K562 (cell line): ENCODE measurements around the gene IKZF4. TPM values are rescaled to one million over a fixed set of nuclear protein-coding genes. Genes with fewer than 3 reads are reported as not detected.

Experiments
- ARID4B ChIP-seq: sonication (generic); formaldehyde crosslinking; IDR thresholded peaks from 2 replicates; pipeline ENCODE4 v1.8.0; 2022; ENCODE audit warnings: mild to moderate bottlenecking, missing genetic modification reagents
- CBX3 ChIP-seq, 2 experiments: IDR thresholded peaks; 1 replicate in 1 of 2; 2 replicates in 1 of 2; pipeline ENCODE4 v1.6.1; 2012; ENCODE audit warnings: inconsistent platforms in 2 of 2, low read length in 2 of 2, borderline replicate concordance in 1 of 2, control low read depth in 1 of 2
- EP400 ChIP-seq: fragments of 450-650 bp; IDR thresholded peaks from 2 replicates; pipeline ENCODE4 v1.6.1; 2017; ENCODE audit warnings: antibody characterized with exemption, mild to moderate bottlenecking, moderate library complexity
- MBD2 ChIP-seq: sonication (generic); IDR thresholded peaks from 2 replicates; pipeline ENCODE4 v1.6.1; 2016; ENCODE audit warnings: low read depth, borderline replicate concordance
- MTA2 ChIP-seq: fragments of 450-650 bp; IDR thresholded peaks from 2 replicates; pipeline ENCODE4 v1.6.1; 2016; ENCODE audit warnings: low read depth
- MXD1 ChIP-seq: fragments of 250-450 bp; sonication (Bioruptor Pico); IDR thresholded peaks from 2 replicates; pipeline ENCODE4 v1.8.0; 2021; ENCODE audit warnings: borderline replicate concordance, mild to moderate bottlenecking, moderate library complexity; ENCODE audit not compliant: poor library complexity, severe bottlenecking
- PHB2 ChIP-seq: fragments of 450-650 bp; IDR thresholded peaks from 2 replicates; pipeline ENCODE4 v1.6.1; 2017; ENCODE audit warnings: low read depth
- PRPF4 ChIP-seq: fragments of 200-400 bp; formaldehyde crosslinking; IDR thresholded peaks from one replicate; pipeline ENCODE4 v1.6.1; 2017; ENCODE audit warnings: low read length, low read depth, mild to moderate bottlenecking; ENCODE audit not compliant: insufficient read depth, poor library complexity, severe bottlenecking
- TAF9B ChIP-seq: fragments of 450-650 bp; IDR thresholded peaks from 2 replicates; pipeline ENCODE4 v1.6.1; 2018; ENCODE audit warnings: mild to moderate bottlenecking; ENCODE audit not compliant: partially characterized antibody
- TRIM28 ChIP-seq: fragments of 450-650 bp; IDR thresholded peaks from 2 replicates; pipeline ENCODE4 v1.6.1; 2017
- VEZF1 ChIP-seq: fragments of 200-800 bp; sonication (Bioruptor generic); IDR thresholded peaks from 2 replicates; pipeline ENCODE4 v1.6.1; 2017; ENCODE audit warnings: missing genetic modification characterization, missing compliant biosample characterization
- ZBTB1 ChIP-seq: sonication (generic); formaldehyde crosslinking; IDR thresholded peaks from 2 replicates; pipeline ENCODE4 v1.8.1; 2023; ENCODE audit warnings: missing genetic modification reagents, low read depth, mild to moderate bottlenecking, borderline replicate concordance
- ZNF224 ChIP-seq: sonication (generic); formaldehyde crosslinking; IDR thresholded peaks from 2 replicates; pipeline ENCODE4 v1.8.0; 2022; ENCODE audit warnings: mild to moderate bottlenecking, missing genetic modification reagents
- ZNF239 ChIP-seq: fragments of 250-450 bp; sonication (Bioruptor Pico); IDR thresholded peaks from 2 replicates; pipeline ENCODE4 v1.4.0; 2020; ENCODE audit warnings: mild to moderate bottlenecking
- ZNF764 ChIP-seq: fragments of 250-450 bp; sonication (Bioruptor Pico); IDR thresholded peaks from 2 replicates; pipeline ENCODE4 v1.4.0; 2020; ENCODE audit warnings: low read depth, mild to moderate bottlenecking, moderate library complexity
- ZZZ3 ChIP-seq: fragments of 450-650 bp; IDR thresholded peaks from 2 replicates; pipeline ENCODE4 v1.6.1; 2016; ENCODE audit warnings: antibody characterized with exemption, mild to moderate bottlenecking, moderate library complexity
- polyA plus RNA-seq, 8 experiments: library from polyadenylated mRNA; depleted of rRNA in 4 of 8; stranded (reverse) in 5 of 8; unstranded in 3 of 8; fragments of >200 nt; fragmentation: Nextera tagmentation in 2 of 8; fragmentation: Illumina TruSeq in 1 of 8; extraction: Ambion mirVana in 2 of 8; extraction: Trizol in 1 of 8; gene quantifications; 2 replicates each; pipeline versions ENCODE4 v1.2.1 to v1.2.3, GENCODE V29; 2011 to 2014; ENCODE audit warnings: inconsistent platforms in 1 of 8, missing spikeins in 1 of 8
- total RNA-seq, 7 experiments: library from RNA; depleted of rRNA in 6 of 7; stranded (reverse); fragments of >200 nt in 6 of 7; fragmentation: Illumina TruSeq in 2 of 7; extraction: Trizol in 2 of 7; gene quantifications; 2 replicates each; pipeline versions ENCODE4 v1.2.1 to v1.2.3, GENCODE V29; 2011 to 2021; ENCODE audit warnings: low replicate concordance in 1 of 7
- TF ChIP-seq, protein P1 (sequence below): sonication (generic); formaldehyde crosslinking; IDR thresholded peaks from 2 replicates; pipeline ENCODE4 v1.4.0; 2020; ENCODE audit warnings: mild to moderate bottlenecking, missing genetic modification reagents

Gene IKZF4
- total and polyA plus RNA-seq, 9 of the 15 experiments (the other 6 are each of a cell fraction or from before 2014, with no cell fraction given) = 1.9 to 16.3 (median 3.6) TPM

DNA sequence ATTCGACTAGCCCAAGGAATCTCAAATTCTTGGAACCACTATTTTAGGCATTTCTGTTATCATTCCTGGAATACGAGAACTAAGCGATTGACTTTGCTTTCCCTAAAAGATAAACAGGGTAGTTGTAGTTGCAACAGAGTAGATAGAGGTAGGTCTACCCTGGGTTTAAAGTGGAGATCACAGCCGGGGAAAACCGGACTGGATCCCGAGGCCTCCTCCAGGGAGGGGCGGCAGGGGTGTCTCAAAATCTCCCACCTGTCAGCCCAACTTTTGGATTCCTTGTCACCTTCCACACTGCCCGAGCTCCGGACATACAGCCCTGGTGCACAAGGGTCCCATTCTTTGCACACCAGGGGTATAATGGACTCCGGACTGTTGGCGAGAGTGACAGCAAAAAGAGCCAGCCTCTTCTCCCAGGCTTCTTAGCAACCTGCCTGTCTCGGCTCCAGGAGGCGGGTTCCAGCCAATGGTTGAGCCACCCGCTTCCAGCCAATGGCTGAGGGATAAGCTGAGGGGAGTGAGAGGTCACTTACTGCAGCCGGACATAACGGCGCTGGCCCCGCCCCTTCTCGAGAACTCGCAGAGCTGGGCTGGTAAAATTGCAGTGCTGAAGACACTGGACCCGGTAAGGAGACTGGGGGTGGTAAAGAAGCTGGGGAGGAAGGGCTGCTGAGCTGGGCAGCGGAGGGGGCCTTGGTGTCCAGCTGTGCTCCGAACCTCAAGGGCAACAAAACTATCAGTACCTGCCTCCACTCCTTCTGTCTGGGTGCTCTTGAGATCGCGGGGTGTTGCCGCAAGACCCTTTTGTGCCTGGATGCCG is 23.9 kb upstream of the IKZF4 start, which contains the start of gene SUOX (continued):
- TF ChIP-seq VEZF1 = peak; percentile 17; the same call in 1 of the 2 replicates
- TF ChIP-seq ZBTB1 (CRISPR knock-in tag) = no peak
- no peak for TF ChIP-seq MTA2
- TF ChIP-seq CBX3 (IDR thresholded peaks at IDR 0.05; ENCODE audit: borderline replicate concordance in 1 of 2, low read length in 2 of 2) = no peak
- no peak for TF ChIP-seq TAF9B
- no peak for TF ChIP-seq ZNF239 (CRISPR knock-in tag)
- TF ChIP-seq, protein P1, sequence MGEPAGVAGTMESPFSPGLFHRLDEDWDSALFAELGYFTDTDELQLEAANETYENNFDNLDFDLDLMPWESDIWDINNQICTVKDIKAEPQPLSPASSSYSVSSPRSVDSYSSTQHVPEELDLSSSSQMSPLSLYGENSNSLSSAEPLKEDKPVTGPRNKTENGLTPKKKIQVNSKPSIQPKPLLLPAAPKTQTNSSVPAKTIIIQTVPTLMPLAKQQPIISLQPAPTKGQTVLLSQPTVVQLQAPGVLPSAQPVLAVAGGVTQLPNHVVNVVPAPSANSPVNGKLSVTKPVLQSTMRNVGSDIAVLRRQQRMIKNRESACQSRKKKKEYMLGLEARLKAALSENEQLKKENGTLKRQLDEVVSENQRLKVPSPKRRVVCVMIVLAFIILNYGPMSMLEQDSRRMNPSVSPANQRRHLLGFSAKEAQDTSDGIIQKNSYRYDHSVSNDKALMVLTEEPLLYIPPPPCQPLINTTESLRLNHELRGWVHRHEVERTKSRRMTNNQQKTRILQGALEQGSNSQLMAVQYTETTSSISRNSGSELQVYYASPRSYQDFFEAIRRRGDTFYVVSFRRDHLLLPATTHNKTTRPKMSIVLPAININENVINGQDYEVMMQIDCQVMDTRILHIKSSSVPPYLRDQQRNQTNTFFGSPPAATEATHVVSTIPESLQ = no peak
- TF ChIP-seq ARID4B (CRISPR knock-in tag) = peak; percentile 62; the same call in 1 of the 2 replicates
- no peak for TF ChIP-seq ZNF224 (CRISPR knock-in tag)
- no peak for TF ChIP-seq PHB2
- no peak for TF ChIP-seq PRPF4
- no peak for TF ChIP-seq TRIM28
- no peak for TF ChIP-seq ZZZ3
- no peak for TF ChIP-seq MXD1
- no peak; the same call in 1 of the 2 replicates for TF ChIP-seq MBD2
- 0 out of 2 replicates have a peak, but pooled peaks have one; percentile 24 for TF ChIP-seq EP400
- TF ChIP-seq ZNF764 = no peak
